HCT116 (cell line): ENCODE measurements around the gene ATP4A. TPM values are rescaled to one million over a fixed set of nuclear protein-coding genes. Genes with fewer than 3 reads are reported as not detected.
A peak's percentile ranks its signal among the peaks of the same experiment; 100 is the strongest.

Experiments used
- ATAC-seq: fragments of 200-7000 bp; cut with Tn5 transposase; 2 replicates; pipeline ENCODE4 v1.9.1; 2020; ENCODE audit warnings: mild to moderate bottlenecking, moderate library complexity
- BruUV-seq: library from RNA; stranded (reverse); fragments of 400-500 nt; replicated peaks from 2 replicates; lab custom pipeline; 2021; lab: Mats Ljungman, UMichigan
- CTCF ChIA-PET: fragments of 300-600 bp; sonication (Branson Sonifier 250); formaldehyde crosslinking; loops from one replicate; lab custom pipeline; 2021; ENCODE audit warnings: antibody characterized with exemption; lab: Charles Lee
- POLR2A ChIA-PET: fragments of 300-600, 350-600 bp; sonication (Branson Sonifier 250); formaldehyde crosslinking; loops from one replicate; lab custom pipeline; 2021; ENCODE audit warnings: antibody characterized with exemption; lab: Charles Lee
- RAD21 ChIA-PET, 2 experiments: fragments of 300-600 bp; sonication (Branson Sonifier 250); formaldehyde crosslinking; loops; one replicate each; lab custom pipeline; 2023; ENCODE audit warnings: low total read pairs in 2 of 2; ENCODE audit not compliant: uncharacterized antibody in 2 of 2, unreplicated experiment in 2 of 2, low non-redundant PET in 1 of 2; lab: Charles Lee
- DNase-seq: peaks from one replicate; pipeline ENCODE4 v3.0.0-alpha.2; 2010; ENCODE audit warnings: low read depth, low spot score
- H2AFZ ChIP-seq: fragments of 200-600 bp; shearing (Covaris generic), sonication (generic); 2 replicates; pipeline ENCODE4 v1.6.1; 2017; ENCODE audit warnings: low read depth, mixed run types, mixed read lengths, antibody characterized with exemption, low read length; ENCODE audit not compliant: poor library complexity, severe bottlenecking
- H3K27ac ChIP-seq: 2 replicates; pipeline ENCODE4 v1.5.1; 2012; ENCODE audit warnings: low read depth, low read length
- H3K27me3 ChIP-seq: fragments of 200-600 bp; sonication (generic); 2 replicates; pipeline ENCODE4 v1.6.1; 2016; ENCODE audit warnings: mixed run types, low read length, mixed read lengths; ENCODE audit not compliant: insufficient read depth
- H3K36me3 ChIP-seq, 2 experiments: fragments of 200-500 bp in 1 of 2; fragments of 200-600 bp in 1 of 2; sonication (Bioruptor generic) in 1 of 2; sonication (generic) in 1 of 2; 2 replicates each; pipeline versions ENCODE4 v1.5.1 to v1.6.1; 2014 to 2016; ENCODE audit warnings: low read length in 2 of 2, inconsistent platforms in 1 of 2, mixed read lengths in 1 of 2, mixed run types in 1 of 2; ENCODE audit not compliant: insufficient read depth in 2 of 2, control insufficient read depth in 1 of 2
- H3K4me1 ChIP-seq, 2 experiments: fragments of 200-600 bp in 1 of 2; sonication (generic) in 1 of 2; 2 replicates each; pipeline versions ENCODE4 v1.5.1 to v1.6.1; 2012 to 2017; ENCODE audit warnings: low read length in 2 of 2, inconsistent platforms in 1 of 2, mild to moderate bottlenecking in 1 of 2, mixed read lengths in 1 of 2, mixed run types in 1 of 2, moderate library complexity in 1 of 2; ENCODE audit not compliant: insufficient read depth in 2 of 2, control insufficient read depth in 1 of 2
- H3K4me2 ChIP-seq: fragments of 200-600 bp; sonication (generic); 2 replicates; pipeline ENCODE4 v1.6.1; 2017; ENCODE audit warnings: mixed run types, low read length, mixed read lengths
- H3K4me3 ChIP-seq, 2 experiments: fragments of 200-600 bp in 1 of 2; sonication (generic) in 1 of 2; replicated peaks in 1 of 2; 2 replicates each; pipeline ENCODE4 v1.5.1; 2011 to 2016; ENCODE audit warnings: low read length in 2 of 2, control low read depth in 1 of 2, low read depth in 1 of 2, mild to moderate bottlenecking in 1 of 2, mixed read lengths in 1 of 2, mixed run types in 1 of 2
- H3K79me2 ChIP-seq: fragments of 200-600 bp; sonication (generic); 2 replicates; pipeline ENCODE4 v1.6.1; 2017; ENCODE audit warnings: mild to moderate bottlenecking, mixed run types, low read length, moderate library complexity, mixed read lengths; ENCODE audit not compliant: insufficient read depth
- H3K9ac ChIP-seq: fragments of 200-600 bp; sonication (generic); 2 replicates; pipeline ENCODE4 v1.6.1; 2016; ENCODE audit warnings: low read length, mixed read lengths
- H3K9me2 ChIP-seq: fragments of 200-600 bp; sonication (generic), shearing (Covaris generic); 2 replicates; pipeline ENCODE4 v1.6.1; 2017; ENCODE audit warnings: mixed run types, mild to moderate bottlenecking, moderate library complexity; ENCODE audit not compliant: insufficient read depth
- H3K9me3 ChIP-seq, 2 experiments: fragments of 200-500 bp in 1 of 2; fragments of 200-600 bp in 1 of 2; sonication (Bioruptor generic) in 1 of 2; sonication (generic) in 1 of 2; 2 replicates each; pipeline ENCODE4 v1.6.1; 2014 to 2017; ENCODE audit warnings: low read length in 2 of 2, mixed read lengths in 2 of 2, inconsistent platforms in 1 of 2, low read depth in 1 of 2, mild to moderate bottlenecking in 1 of 2, mixed run types in 1 of 2, moderate library complexity in 1 of 2; ENCODE audit not compliant: control insufficient read depth in 1 of 2, insufficient read depth in 1 of 2
- H4K20me1 ChIP-seq: fragments of 200-600 bp; sonication (generic), shearing (Covaris generic); 2 replicates; pipeline ENCODE4 v1.6.1; 2017; ENCODE audit warnings: mixed run types, mild to moderate bottlenecking, moderate library complexity; ENCODE audit not compliant: insufficient read depth
- CBX3 ChIP-seq: IDR thresholded peaks from 2 replicates; pipeline ENCODE4 v1.6.1; 2012; ENCODE audit warnings: low read depth
- CEBPB ChIP-seq: IDR thresholded peaks from 2 replicates; pipeline ENCODE4 v1.6.1; 2012; ENCODE audit warnings: low read depth
- EZH2 ChIP-seq: fragments of 200-600 bp; sonication (generic); IDR thresholded peaks from 2 replicates; pipeline ENCODE4 v1.6.1; 2017; ENCODE audit warnings: antibody characterized with exemption, mixed run types
- FOSL1 ChIP-seq: IDR thresholded peaks from 2 replicates; pipeline ENCODE4 v1.6.1; 2012; ENCODE audit warnings: low read depth
- JUND ChIP-seq: IDR thresholded peaks from 2 replicates; pipeline ENCODE4 v1.6.1; 2012
- POLR2A ChIP-seq: IDR thresholded peaks from 2 replicates; pipeline ENCODE4 v1.7.0; 2011; ENCODE audit warnings: borderline replicate concordance; ENCODE audit not compliant: insufficient read depth, insufficient read length; ENCODE audit errors: extremely low read depth
- POLR2AphosphoS5 ChIP-seq: IDR thresholded peaks from 2 replicates; pipeline ENCODE4 v1.6.1; 2011; ENCODE audit warnings: mild to moderate bottlenecking, low read depth, low read length, moderate library complexity
- SIN3A ChIP-seq: IDR thresholded peaks from 2 replicates; pipeline ENCODE4 v1.6.1; 2012; ENCODE audit warnings: low read depth
- TCF7L2 ChIP-seq: IDR thresholded peaks from 2 replicates; pipeline ENCODE4 v1.7.0; 2011; ENCODE audit warnings: borderline replicate concordance, inconsistent platforms; ENCODE audit not compliant: insufficient read depth, insufficient read length; ENCODE audit errors: extremely low read depth
- YY1 ChIP-seq: IDR thresholded peaks from 2 replicates; pipeline ENCODE4 v1.6.1; 2011; ENCODE audit warnings: low read length, low read depth, moderate library complexity, mild to moderate bottlenecking; ENCODE audit not compliant: insufficient replicate concordance; ENCODE audit errors: extremely low read depth
- ZFX ChIP-seq: fragments of 450-650 bp; IDR thresholded peaks from 2 replicates; pipeline ENCODE4 v1.6.1; 2017
- intact Hi-C: fragments of 100-400 bp; cut with micrococcal nuclease; formaldehyde crosslinking; loops from 2 replicates; pipeline ENCODE4 v1.10.0; 2022
- total RNA-seq: library from RNA; stranded (reverse); gene quantifications from one replicate; pipeline ENCODE4 v1.2.1, GENCODE V29; 2021; ENCODE audit not compliant: unreplicated experiment
- TF ChIP-seq, protein P1 (sequence below): IDR thresholded peaks from 2 replicates; pipeline ENCODE4 v1.6.1; 2012
- TF ChIP-seq, protein P2 (sequence below): IDR thresholded peaks from 2 replicates; pipeline ENCODE4 v1.6.1; 2011; ENCODE audit warnings: mild to moderate bottlenecking, low read length, moderate library complexity; ENCODE audit not compliant: insufficient replicate concordance; ENCODE audit errors: extremely low read depth

ATP4A gene
- total RNA-seq, 1 experiment from 2014 or later, result 0.27 TPM

DNA sequence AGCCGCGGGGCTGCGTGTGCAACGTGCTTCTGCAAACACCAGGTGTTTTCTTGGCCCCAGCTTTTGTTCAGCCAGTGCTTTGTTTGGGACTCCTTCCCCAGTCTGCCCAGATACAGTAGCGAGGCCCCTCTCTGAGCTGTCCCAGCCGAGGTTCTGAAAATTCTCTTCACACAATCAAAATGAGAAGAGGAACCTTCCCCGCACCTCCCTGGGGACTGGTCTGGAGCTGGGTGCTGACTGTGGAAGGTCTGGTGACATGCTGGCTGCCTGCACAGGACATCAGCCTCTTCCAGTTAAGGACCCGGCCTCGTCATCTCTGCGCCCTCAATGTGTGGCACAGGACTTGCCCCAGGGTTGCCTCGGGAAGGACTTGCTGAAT is 4.2 kb downstream of the ATP4A start:
- BruUV-seq, result no TSS peak
- ChIA-PET POLR2A (no interaction called here), RAD21 (no interaction called here), CTCF (no interaction called here)
- H3K4me1 ChIP-seq, result peaks cover 0 to 12% of the 10 kb centered on the region in 2 experiments; a peak in 2 of 4 replicates
- ATAC-seq (no peak), DNase-seq (no peak)
- H3K9ac ChIP-seq, result no peak overlapping the region
- no peak for TF ChIP-seq CEBPB
- TF ChIP-seq SIN3A, result no peak
- TF ChIP-seq JUND, result no peak
- TF ChIP-seq, protein P1, sequence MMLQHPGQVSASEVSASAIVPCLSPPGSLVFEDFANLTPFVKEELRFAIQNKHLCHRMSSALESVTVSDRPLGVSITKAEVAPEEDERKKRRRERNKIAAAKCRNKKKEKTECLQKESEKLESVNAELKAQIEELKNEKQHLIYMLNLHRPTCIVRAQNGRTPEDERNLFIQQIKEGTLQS, result no peak
- TF ChIP-seq POLR2AphosphoS5, result no peak
- no peak for TF ChIP-seq EZH2
- no peak overlapping the region for H3K4me3 ChIP-seq
- H3K4me2 ChIP-seq, result no peak overlapping the region
- H3K9me3 ChIP-seq, result no peaks in the 10 kb centered on the region
- H3K9me2 ChIP-seq, result no peaks in the 10 kb centered on the region
- no peaks in the 10 kb centered on the region for H4K20me1 ChIP-seq
- H2AFZ ChIP-seq, result no peak overlapping the region
- no peak overlapping the region for H3K27ac ChIP-seq
- intact Hi-C loops, result no loop called here
- no peaks in the 10 kb centered on the region for H3K27me3 ChIP-seq
- no peaks in the 10 kb centered on the region for H3K36me3 ChIP-seq
- H3K79me2 ChIP-seq, result no peaks in the 10 kb centered on the region

DNA sequence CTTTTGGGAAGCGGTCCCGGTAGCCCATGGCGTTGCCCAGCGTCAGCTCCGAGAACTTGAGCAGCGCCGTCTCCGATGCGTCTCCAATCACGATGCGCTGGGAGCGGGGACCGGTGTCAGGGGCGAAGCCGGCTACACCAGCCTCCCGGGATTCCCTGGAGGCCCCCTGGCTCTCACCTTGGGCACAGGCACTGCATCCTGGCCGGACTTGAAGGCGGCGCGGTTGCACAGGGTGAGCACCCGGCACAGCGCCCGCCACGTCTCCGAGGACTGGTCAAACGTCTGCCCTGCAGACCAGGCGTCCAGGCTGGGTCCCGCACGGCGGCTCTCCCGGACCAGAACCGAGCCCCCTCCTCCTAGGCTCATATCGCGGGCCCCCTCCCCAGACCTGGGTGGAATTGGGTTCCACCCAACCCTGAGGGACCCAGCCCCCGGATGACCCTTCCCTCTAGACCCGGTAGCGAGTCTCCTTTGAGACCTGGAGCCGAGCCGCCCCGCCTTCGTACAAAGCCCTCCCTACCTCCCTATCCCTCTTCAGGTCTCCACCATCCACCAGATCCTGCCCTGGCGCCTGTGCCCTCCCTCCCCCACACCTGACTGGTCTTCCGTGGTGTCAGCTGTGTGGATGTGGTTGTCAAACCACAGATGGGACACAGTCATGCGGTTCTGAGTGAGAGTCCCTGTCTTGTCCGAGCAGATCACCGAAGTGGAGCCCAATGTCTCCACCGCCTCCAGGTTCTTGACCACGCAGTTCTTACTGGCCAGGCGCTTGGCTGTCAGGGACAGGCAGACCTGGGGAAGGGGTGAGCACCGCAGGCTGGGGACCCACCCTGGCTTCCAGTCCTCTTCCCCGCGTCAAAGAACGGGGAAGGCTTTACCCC is 4.8 kb downstream of the ATP4A start:
- Histone ChIP-seq H2AFZ (no peak overlapping the region), H3K27me3 (no peaks in the 10 kb centered on the region), H3K4me1 (peaks cover 0 to 12% of the 10 kb centered on the region in 2 experiments; a peak in 2 of 4 replicates), H3K9ac (no peak overlapping the region), H3K4me2 (peak overlapping the region; percentile 84), H3K9me2 (no peaks in the 10 kb centered on the region), H3K36me3 (no peaks in the 10 kb centered on the region), H3K27ac (no peak overlapping the region), H3K9me3 (no peaks in the 10 kb centered on the region), H4K20me1 (no peaks in the 10 kb centered on the region), H3K79me2 (no peaks in the 10 kb centered on the region), H3K4me3 (peak overlapping the region in 1 of 2 experiments; percentile 53; a peak in 2 of 4 replicates)
- no TSS peak for BruUV-seq
- CTCF ChIA-PET, result interaction anchor here (1.0 to 1.7 kb wide), 2 partner anchors 10 to 34 kb away, joined by 3 to 8 read pairs; no protein-coding TSS in a partner anchor
- DNase-seq (no peak), ATAC-seq (no peak)
- TF ChIP-seq, protein P1, result no peak
- TF ChIP-seq TCF7L2 (no peak), JUND (no peak), POLR2A (no peak), YY1 (no peak), CBX3 (no peak), FOSL1 (no peak), POLR2AphosphoS5 (no peak), ZFX (no peak)
- TF ChIP-seq, protein P2, sequence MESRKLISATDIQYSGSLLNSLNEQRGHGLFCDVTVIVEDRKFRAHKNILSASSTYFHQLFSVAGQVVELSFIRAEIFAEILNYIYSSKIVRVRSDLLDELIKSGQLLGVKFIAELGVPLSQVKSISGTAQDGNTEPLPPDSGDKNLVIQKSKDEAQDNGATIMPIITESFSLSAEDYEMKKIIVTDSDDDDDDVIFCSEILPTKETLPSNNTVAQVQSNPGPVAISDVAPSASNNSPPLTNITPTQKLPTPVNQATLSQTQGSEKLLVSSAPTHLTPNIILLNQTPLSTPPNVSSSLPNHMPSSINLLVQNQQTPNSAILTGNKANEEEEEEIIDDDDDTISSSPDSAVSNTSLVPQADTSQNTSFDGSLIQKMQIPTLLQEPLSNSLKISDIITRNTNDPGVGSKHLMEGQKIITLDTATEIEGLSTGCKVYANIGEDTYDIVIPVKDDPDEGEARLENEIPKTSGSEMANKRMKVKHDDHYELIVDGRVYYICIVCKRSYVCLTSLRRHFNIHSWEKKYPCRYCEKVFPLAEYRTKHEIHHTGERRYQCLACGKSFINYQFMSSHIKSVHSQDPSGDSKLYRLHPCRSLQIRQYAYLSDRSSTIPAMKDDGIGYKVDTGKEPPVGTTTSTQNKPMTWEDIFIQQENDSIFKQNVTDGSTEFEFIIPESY, result no peak
- POLR2A ChIA-PET, result no interaction called here
- RAD21 ChIA-PET, result interaction anchor here in 1 of 2 experiments (0.5 kb wide), 1 partner anchor 187 kb away, joined by 4 read pairs; the partner anchor contains the start of genes PSENEN and U2AF1L4
- intact Hi-C loops, result no loop called here
